HG03066 (cell line): Measurements from ENCODE around the gene IFT80.

ENCODE experiments used
- ATAC-seq: cut with Tn5 transposase; IDR thresholded peaks from one replicate; pipeline ENCODE4 v1.9.1; 2021; ENCODE audit warnings: low read depth; ENCODE audit not compliant: unreplicated experiment

IFT80 gene

GRCh38 chr3:160399125-160400029 lies at the start of gene IFT80, which contains the start of gene SMC4:
IFT80 (minus strand) TSS chr3:160399225; CDS start chr3:160384600, 14,625 bp downstream.
SMC4 (plus strand) TSS chr3:160399650; CDS start chr3:160400827, 1,177 bp downstream.
- ATAC-seq = peak; percentile 88

GRCh38 chr3:160447544-160447943 lies 48.5 kb upstream of the IFT80 start:
- ATAC-seq = no peak

GRCh38 chr3:160446522-160447056 lies 47.6 kb upstream of the IFT80 start:
- ATAC-seq = no peak

GRCh38 chr3:160445854-160446253 lies 46.8 kb upstream of the IFT80 start:
- ATAC-seq = no peak

- ATAC-seq = no peak
Observed at GRCh38 chr3:160444411-160444810, 45.4 kb upstream of the IFT80 start.

GRCh38 chr3:160440687-160441086 lies 41.7 kb upstream of the IFT80 start:
- no peak for ATAC-seq

GRCh38 chr3:160437083-160437455 lies 38.0 kb upstream of the IFT80 start:
- ATAC-seq = no peak

- ATAC-seq = no peak
Observed at GRCh38 chr3:160435747-160436146, 36.7 kb upstream of the IFT80 start.

- ATAC-seq = no peak
Observed at GRCh38 chr3:160435095-160435494, 36.1 kb upstream of the IFT80 start.

- ATAC-seq = no peak
Observed at GRCh38 chr3:160434071-160434470, 35.0 kb upstream of the IFT80 start.

GRCh38 chr3:160427832-160428424 lies 28.9 kb upstream of the IFT80 start:
- ATAC-seq = no peak

- no peak for ATAC-seq
Observed at GRCh38 chr3:160417311-160417710, 18.3 kb upstream of the IFT80 start.

- peak; percentile 87 for ATAC-seq
Observed at GRCh38 chr3:160413613-160414248, 14.7 kb upstream of the IFT80 start.

GRCh38 chr3:160412477-160412876 lies 13.5 kb upstream of the IFT80 start:
- ATAC-seq = no peak

- no peak for ATAC-seq
Observed at GRCh38 chr3:160409812-160410610, 11.0 kb upstream of the IFT80 start.

GRCh38 chr3:160403796-160404470 lies 4.9 kb upstream of the IFT80 start:
- no peak for ATAC-seq

GRCh38 chr3:160403028-160403545 lies 4.1 kb upstream of the IFT80 start:
- no peak for ATAC-seq

- ATAC-seq = no peak
Observed at GRCh38 chr3:160402221-160403027, 3.4 kb upstream of the IFT80 start.
